Stimulated activated CD4-positive, alpha-beta T cell treated with anti-CD3 and anti-CD28 coated beads, Interleukin-12 subunit alpha, Interleukin-12 subunit beta, amount 100 ng/mL, for 4 hours (primary cell): Measurements from ENCODE around the gene PDCD10.

Experiments used
- DNase-seq: peaks from one replicate; pipeline ENCODE4 v3.0.0-alpha.2; 2020

The PDCD10 gene

DNA sequence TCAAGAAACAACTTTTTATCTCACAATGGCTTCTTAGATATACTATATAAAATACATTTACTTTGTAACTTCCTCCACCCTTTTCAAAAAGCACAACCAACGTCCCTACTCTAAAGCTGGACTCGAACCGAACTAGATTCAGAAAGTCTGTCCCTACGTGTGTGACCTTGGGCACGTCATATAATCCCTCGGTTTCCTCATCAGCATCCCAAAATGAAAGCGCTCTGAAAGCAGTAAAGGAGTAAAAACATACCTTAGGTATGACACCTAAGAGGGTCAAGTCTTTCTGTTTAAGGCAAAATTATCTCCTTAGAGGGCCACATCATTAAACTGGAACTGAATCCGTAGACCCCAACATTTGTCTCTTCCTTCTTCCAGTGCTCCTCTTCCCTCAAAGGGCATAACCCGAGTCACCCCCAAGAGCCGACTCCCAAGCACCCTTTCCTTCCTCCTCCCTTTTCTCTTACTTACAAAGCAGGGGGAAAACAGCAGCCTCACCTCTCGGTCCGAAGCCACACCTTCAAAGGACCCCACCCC lies 663 bp downstream of the PDCD10 start:
- no peak for DNase-seq

DNA sequence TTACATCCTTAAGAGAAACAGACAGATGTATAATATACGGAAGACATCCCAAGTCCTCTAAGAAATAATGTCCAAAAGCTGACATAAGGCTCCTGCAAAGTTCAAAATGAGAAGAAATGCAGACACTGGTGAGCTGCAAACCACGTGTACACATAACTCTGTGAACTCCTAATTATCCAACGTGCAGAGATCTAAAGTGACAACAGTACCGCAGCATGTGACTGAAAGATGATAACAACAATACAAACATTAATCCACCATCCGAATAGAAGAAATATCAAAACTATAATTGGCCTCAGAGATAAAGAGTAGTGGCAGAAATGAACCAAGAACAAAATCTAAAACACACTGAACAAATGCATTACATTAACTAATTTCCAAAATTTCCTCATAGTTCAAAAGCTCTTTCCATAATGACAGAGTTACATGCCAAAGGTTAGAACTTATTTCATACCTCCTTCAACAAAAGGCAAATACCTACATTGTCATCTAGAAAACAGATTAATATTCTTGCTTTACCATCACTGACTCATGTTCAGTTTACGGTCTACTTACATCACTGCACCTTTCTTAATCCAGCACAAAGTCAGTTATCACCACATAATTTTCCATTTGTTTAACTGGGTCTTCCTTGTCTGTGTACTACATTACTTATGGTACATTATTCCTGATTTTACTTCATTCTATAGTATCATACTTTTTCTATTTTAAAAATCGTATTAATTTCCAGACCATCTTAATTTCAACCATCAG lies 2.2 kb downstream of the PDCD10 start:
- DNase-seq, result no peak

GRCh38 chr3:167731393-167731792 lies 3.3 kb downstream of the PDCD10 start:
- no peak for DNase-seq

- no peak for DNase-seq
Observed at GRCh38 chr3:167729591-167729990, 5.1 kb downstream of the PDCD10 start.

GRCh38 chr3:167728632-167729323 lies 5.9 kb downstream of the PDCD10 start:
- no peak for DNase-seq

- no peak for DNase-seq
Observed at GRCh38 chr3:167728176-167728575, 6.5 kb downstream of the PDCD10 start.

DNA sequence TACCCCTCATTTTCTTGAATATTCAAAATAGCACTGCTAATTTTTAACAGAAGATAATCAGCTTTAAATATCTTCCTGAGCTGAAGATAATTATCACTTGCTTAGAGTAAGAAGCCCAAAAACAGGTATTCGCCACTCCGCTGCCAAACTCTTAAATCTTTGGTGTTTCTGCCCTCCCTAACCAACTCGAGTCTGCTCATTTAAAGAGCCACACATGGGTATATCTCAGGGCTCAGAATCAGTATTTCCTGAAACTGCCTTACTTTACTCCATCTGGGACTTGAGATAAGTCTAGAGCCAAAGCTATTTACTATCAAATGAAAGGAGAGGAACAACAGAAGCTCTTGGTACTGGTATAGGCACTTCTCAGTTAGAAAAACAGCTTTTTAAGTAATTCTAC lies 10.8 kb downstream of the PDCD10 start:
- no peak for DNase-seq

DNA sequence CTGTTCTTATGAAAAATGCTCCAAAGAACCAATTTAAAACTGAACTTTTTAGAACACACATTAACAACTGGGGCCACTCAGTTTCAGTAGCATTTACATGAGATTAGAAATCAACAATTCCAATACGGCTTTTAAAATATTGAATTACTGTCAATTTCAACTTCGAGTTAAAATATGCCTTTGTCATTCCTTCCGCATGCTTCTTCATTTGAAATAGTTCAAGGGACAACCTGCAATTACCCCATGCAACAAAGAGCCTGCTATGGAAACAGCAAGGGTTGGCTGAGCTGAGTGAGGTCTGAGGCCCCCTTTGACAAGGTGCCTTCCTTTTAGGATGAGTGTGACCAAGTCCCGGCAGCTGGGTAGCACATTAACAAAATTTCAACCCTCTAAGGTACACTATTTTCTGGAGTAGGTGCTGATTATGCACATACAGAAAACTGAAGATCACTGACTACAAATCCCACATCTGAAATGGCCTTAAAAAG lies 11.6 kb downstream of the PDCD10 start:
- no peak for DNase-seq

GRCh38 chr3:167718582-167718981 lies 16.1 kb downstream of the PDCD10 start:
- no peak for DNase-seq

DNA sequence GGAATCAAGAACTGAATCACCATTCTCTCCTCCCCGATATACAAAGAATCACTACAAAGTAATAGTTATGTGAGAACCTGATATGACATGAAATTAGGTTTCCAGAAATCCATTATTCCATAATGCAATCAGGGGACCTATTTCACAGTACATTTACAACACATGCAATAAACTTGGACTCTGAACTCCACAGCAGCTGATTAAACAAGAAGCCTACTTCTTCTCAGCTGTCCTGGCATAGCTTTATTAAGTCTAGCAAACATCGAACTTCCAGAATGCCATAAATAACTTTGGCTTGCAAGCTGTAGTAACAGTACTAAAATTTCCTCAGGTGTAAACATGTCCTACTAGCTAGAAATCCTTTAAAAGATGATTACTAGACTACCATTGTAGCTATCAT lies 17.8 kb downstream of the PDCD10 start:
- DNase-seq, result no peak

DNA sequence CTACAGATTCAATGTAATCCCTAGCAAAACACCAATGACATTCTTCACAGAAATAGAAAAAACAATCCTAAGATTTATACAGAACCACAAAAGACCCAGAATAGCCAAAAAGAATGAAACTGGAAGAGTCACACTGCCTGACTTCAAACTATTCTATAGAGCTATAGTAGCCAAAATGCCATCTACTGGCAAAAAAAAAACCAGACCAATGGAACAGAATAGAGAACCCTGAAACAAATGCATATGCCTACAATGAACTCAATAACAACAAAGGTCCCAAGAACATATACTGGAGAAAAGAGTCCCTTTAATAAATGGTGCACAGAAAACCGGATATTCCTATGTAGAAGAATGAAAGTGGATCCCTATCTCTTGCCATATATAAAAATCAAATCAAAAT lies 19.8 kb downstream of the PDCD10 start:
- no peak for DNase-seq

DNA sequence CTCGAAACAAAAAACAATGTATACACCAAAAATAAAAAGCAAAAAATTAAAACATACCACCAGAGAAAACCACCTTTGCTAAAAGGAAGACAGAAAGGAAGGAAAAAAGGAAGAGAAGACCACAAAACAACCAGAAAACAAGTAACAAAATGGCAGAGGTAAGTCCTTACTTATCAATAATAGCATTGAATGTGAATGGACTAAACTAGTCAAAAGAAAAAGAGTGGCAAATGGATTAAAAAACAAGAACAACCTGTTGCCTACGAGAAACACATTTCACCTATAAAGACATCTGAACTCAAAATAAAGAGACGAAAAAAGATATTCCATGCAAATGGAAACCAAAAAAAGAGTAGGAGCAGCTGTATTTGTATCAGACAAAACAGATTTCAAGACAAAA lies 22.2 kb downstream of the PDCD10 start:
- DNase-seq, result no peak

GRCh38 chr3:167711439-167711838 lies 23.3 kb downstream of the PDCD10 start:
- DNase-seq, result no peak

GRCh38 chr3:167710552-167710951 lies 24.1 kb downstream of the PDCD10 start:
- no peak for DNase-seq

DNA sequence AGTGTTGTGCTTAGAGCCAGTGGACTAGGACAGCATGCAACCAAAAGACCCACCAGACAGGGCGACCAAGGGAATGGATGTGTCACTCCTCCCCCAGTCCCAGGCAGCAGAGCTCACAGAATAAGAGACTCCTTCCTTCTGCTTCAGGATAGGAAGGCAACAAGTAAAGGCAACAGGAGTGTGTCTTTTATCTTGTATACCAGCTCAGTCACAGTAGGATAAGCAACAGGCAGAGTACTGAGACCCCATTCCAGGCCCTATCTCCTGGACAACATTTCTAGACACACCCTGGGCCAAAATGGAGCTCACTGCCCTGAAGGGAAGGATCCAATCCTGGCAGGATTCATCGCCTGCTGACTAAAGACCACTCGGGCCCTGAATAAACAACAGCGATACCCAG lies 25.0 kb downstream of the PDCD10 start:
- no peak for DNase-seq

DNA sequence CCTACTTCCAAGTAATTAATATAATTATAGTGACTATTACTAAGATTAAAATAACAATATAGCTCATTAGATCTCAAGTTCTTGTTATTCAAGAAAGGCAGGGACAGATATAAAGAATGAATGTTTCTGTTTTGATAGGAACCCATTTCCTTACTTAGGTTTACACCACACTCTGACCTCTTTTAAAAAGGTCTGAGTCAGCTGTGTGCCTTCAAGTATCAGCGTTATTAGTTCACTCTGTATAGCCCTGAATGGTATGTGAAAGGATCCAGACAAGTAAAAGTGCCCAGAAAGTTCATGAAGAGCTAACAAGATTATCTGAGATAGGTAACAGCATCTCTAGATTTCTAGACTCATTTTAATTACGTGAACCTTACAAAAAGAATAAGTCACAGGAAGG lies 28.9 kb downstream of the PDCD10 start:
- DNase-seq, result no peak

- no peak for DNase-seq
Observed at GRCh38 chr3:167700926-167701325, 33.8 kb downstream of the PDCD10 start.

DNA sequence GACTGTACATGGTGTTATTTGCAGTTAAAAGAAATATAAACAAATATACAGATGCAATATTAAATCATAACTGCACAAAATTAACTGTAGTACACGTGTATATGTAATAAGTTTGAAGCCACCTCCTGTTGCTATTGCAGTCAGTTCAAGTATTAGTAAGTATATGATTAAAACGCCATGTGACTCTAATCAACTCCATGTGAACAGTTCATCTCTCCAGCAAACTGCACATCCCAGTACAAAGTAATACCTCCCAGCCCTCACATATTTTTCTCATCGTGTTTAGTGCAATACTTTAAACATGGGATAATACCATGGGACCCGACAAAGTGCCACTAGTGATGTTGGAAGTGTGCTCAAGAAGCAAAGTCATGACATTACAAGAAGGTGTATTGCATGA lies 34.6 kb downstream of the PDCD10 start:
- DNase-seq, result no peak

DNA sequence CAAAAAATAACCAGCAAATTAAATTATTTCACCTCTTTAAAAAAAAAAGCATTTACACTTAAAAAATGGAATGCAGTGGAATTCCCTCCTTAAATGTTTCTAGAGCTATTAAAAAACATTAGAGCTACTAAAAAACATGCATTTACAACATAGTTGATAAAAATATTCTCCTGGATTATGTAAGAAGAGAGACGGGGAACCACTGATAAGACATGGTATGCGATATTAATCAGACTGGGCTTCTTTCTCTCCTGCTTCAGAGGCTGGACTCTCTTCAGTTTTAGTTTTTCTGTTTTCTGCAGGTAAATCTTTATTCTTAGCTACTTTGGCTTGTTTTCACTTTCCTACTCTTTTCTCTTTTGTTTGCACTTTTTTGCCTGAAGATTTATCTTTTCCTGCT lies 40.6 kb downstream of the PDCD10 start:
- DNase-seq, result no peak

DNA sequence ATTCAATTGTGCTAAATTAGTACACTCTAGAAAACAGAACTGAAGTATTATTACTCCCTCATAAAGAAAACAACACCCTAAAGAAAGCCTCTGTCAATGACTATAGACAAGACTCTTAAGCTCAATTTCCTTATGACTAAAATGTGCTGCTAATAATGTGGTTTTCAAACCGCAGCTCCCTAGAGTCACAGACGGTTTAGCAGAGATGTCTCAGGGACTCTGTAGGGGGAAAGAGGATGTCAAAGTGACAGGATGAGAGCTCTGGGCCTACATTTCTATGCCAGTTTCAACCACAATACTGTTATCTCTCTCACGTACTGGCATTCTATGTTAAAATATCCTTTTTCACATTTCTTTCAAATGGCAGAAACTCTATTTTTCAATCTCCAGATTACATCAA lies 43.3 kb downstream of the PDCD10 start:
- no peak for DNase-seq

DNA sequence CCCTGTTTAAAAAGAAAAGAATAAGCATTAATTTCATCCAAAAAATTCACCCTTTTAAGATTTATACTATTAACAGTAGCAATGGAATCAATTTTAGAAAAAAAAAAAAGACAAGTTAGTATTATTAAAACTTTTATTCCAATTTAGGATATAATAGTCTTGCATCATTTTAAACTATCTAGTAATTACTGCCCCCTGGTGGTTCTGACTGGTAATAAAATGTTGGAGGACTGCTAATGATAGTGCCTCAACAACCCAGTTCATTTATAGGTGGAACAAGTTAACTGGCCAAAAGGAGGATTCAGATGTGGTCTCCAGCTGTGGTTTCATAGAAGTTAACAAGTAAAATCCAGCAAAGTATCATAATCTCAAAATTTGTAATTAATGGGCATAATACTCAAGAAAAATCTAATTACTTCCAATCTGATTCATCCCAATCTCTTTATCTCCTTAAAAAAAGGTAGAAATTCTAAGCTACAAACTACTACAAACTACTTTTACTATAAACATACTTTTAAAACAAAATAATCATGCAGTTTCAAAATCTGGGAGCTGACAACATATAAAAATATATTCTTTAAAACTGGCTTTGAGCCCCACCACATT lies 50.2 kb downstream of the PDCD10 start:
- no peak for DNase-seq

DNA sequence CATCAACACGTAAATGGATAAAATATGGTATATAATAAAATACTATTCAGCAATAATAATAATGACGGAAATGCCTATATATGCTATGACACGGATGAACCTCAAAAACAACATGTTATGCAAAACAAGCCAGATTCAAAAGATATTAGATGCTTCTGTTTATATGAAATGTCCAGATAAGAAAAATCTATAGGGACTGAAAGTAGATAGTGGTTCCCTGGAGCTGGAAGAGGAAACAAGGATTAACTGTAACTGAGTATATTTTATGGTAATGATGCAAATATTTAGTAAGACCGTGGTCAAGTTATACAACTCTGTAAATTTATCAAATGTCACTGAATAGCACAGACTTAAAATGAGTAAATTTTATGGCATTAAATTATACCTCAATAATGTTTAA lies 55.2 kb downstream of the PDCD10 start:
- DNase-seq, result no peak

DNA sequence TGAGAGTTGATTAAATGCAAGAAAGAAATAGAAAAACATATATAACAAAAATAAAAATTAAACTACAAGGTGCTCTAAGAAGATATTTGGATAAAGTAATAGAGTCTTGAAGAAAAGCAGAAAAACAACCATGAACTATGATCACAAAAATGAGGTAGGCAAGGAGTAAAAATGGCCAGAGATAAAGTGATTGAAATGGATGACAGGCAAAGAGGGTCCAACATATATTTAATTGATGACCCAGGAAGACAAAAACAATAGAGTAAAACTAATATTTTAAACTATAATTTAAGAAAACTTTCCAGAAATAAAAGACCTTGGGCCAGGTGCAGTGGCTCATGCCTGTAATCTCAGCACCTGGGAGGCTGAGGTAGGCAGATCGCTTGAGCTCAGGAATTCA lies 58.8 kb downstream of the PDCD10 start:
- no peak for DNase-seq

DNA sequence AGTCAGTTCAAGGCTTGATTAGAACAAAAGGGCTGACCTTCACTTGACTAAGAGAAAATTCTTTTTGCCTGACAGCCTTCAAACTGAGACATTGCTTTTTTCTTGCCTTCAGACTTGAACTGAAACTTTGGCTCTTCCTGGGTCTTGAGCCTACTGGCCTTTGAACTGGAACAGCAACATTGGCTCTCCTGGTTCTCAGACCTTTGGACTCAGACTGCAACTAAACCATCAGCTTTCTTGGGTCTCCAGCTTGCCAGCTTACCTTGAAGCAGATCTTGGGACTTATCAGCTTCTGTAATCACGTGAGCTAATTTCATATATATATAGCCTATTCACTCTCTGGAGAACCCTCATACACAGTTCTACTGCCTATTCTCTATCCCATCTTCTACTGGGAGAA lies 61.5 kb downstream of the PDCD10 start:
- DNase-seq, result no peak
